ENCODE measurements around the gene DDX27.

- TF ChIP-seq TAF1 (IDR thresholded peaks at IDR 0.05; ENCODE audit: control insufficient read depth, extremely low read depth, insufficient read depth, low read length, severe bottlenecking) (no peak), ATF2 (CRISPR knock-in tag; IDR thresholded peaks at IDR 0.05) (no peak), KLF13 (tag; IDR thresholded peaks at IDR 0.05; ENCODE audit: borderline replicate concordance, low read depth) (no peak), SIN3A (IDR thresholded peaks at IDR 0.05; ENCODE audit: borderline replicate concordance in 2 of 2, control insufficient read depth in 1 of 2, low read depth in 2 of 2, low read length in 2 of 2) (no peak), GABPA (tag; conservative IDR thresholded peaks at IDR 0.05; ENCODE audit: low read depth) (no peak), POLR2AphosphoS5 (IDR thresholded peaks at IDR 0.05; ENCODE audit: control insufficient read depth, insufficient read depth, low read depth, low read length) (no peak)
These were observed 37.8 kb upstream of the DDX27 start for GRCh38 chr20:49181265-49181877.
